Measurements from ENCODE around the gene CFAP58.
A peak's percentile ranks its signal among the peaks of the same experiment; 100 is the strongest.

The CFAP58 gene

GRCh38 chr10:104321725-104322415, 31.8 kb upstream of the CFAP58 start:
- DNase-seq (ENCODE audit: low read depth) = no peak

- DNase-seq (ENCODE audit: low read depth) = no peak
Observed at GRCh38 chr10:104322416-104322782, 31.2 kb upstream of the CFAP58 start.

DNA sequence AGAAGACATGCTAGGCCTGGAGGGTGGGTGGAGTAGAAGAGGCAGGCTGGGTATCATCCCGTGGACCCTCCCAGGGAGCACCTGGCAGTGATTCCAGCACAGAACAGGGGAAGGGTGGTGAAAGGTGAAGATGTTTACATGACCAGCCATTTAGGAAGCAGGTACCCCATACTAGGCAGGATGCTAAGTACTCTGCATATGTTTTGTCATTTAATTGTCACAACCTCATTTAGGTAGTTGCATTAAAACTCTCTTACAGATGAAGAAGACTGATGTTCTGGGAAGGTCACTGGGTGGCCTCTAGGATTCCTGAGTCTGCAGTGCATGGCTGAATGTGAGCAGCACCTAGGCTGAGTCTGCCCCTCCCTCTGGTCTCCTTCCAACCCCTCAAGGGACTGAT, 30.5 kb upstream of the CFAP58 start:
- DNase-seq (ENCODE audit: low read depth) = no peak

- DNase-seq (ENCODE audit: low read depth) = no peak
Observed at GRCh38 chr10:104323760-104324201, 29.9 kb upstream of the CFAP58 start.

GRCh38 chr10:104324221-104324686, 29.4 kb upstream of the CFAP58 start:
- peak; percentile 69 for DNase-seq (ENCODE audit: low read depth)

- no peak for DNase-seq (ENCODE audit: low read depth)
Observed at GRCh38 chr10:104324931-104325330, 28.7 kb upstream of the CFAP58 start.

GRCh38 chr10:104325436-104326435, 27.9 kb upstream of the CFAP58 start:
- DNase-seq (ENCODE audit: low read depth) = peak; percentile 59

- no peak for DNase-seq (ENCODE audit: low read depth)
Observed at GRCh38 chr10:104326991-104327610, 26.5 kb upstream of the CFAP58 start.

DNA sequence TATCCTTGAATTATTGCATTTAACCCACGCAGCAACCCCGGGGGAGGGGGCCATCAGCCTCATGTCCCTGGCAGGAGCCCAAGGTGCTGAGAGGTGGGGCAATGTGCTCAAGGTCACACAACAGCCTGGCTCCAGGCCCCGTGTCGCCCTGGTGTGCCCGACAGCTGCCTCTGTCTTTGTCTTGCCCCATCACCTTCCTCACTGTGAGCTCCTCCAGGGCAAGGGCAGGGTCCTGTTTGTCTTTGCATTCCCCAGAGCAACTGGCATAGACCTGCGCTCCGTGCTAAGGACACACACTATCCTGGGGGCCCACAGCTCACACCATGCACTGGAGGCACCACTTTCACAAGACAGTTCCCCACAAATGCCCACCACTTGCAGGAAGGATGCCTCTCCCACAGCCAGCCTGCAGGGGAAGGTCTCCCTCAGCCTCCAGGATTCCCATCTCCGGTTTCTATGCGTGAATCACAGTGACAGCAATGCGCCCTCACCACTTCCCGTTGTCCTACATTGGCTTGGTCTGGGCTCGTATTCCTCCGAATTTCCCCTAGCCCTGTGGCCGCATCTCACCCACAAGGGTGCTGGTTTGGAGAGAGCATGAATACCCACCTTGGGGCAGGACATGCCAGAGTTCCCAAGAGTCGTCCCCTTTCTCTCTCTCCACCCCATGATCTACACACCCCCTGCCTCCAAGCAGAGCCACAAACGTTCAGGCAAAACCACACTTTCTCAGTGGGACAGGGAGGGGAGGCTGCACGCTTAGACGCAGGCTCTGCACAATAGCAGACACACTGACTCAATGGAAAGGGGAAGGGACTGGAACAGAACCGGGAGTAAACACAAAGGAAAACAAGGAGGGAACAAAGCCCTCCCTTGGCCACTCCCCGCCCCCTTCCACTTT, 25.6 kb upstream of the CFAP58 start:
- no peak for DNase-seq (ENCODE audit: low read depth)

GRCh38 chr10:104328646-104328895, 25.1 kb upstream of the CFAP58 start:
- no peak for DNase-seq (ENCODE audit: low read depth)

- no peak for DNase-seq (ENCODE audit: low read depth)
Observed at GRCh38 chr10:104328896-104329710, 24.5 kb upstream of the CFAP58 start.

GRCh38 chr10:104329735-104330134, 23.9 kb upstream of the CFAP58 start:
- DNase-seq (ENCODE audit: low read depth) = no peak

GRCh38 chr10:104330168-104331110, 23.2 kb upstream of the CFAP58 start:
- DNase-seq (ENCODE audit: low read depth) = no peak

GRCh38 chr10:104331208-104331838, 22.3 kb upstream of the CFAP58 start:
- no peak for DNase-seq (ENCODE audit: low read depth)

DNA sequence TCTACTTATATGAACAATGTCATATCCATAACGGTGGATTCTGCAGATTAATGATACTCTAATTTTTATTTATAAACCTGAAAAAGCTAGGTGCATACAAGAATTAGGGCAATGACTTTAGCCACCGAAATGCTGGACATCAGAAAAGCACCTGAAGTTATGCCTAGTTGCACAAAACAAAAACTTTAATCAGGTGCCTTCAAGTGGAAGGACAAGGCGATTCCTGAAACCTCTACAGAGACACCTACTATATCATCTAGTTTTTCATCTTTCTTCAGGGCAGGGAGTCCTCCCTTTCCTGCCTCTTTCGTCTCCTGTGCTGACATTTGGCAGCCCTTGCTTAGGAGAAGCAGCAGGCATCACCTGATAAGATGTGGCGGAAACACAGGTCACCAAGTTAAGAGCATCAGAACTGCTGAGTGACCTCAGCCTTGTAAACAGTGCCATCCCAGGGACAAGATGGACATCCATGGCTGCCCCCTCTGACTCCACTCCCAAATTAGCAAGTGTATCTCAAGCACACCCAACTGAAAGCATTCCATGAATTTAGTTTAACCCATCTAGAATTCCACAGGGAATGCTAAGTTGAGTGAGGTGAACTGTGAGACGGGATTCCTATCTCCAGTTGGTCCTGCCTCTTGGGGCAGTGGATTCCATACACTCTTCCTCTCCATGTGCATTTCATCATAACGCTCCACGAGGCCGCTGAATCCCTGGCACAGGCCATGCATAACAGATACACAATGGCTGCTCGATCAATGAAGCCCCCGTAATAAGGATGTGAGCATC, 21.2 kb upstream of the CFAP58 start:
- no peak for DNase-seq (ENCODE audit: low read depth)

DNA sequence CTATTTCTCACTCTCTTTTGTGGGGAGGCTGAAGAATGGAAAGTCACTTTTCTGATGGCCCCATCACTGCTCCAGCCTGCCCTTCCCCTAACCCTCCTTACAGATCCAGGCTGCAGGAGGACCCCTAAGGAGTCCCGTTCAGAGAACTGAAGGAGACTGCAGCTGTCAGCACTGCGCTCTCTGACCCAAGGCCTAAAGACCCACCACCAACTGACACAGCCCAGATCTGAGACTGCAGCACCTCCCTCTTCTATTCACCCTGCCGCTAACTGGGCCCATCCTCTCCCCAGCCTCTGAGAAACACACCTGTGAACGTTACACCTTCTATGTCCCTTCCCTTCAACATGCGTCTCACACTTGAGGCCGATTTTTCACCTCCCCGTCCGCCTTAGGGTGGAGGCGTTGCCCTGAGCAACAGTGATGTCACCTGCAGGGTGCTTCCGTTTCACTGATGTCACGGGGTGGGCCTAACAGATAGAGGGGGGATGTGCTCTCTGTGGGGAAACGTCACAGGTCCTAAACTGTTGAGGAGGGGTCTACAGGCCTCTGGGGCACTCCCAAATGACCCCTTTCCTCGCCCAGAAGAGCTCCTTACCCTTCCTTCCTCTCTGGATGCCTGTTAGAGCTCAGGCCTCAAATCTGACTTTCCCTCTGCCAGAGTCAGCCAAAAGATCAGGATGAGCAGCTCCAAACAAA, 20.5 kb upstream of the CFAP58 start:
- no peak for DNase-seq (ENCODE audit: low read depth)

DNA sequence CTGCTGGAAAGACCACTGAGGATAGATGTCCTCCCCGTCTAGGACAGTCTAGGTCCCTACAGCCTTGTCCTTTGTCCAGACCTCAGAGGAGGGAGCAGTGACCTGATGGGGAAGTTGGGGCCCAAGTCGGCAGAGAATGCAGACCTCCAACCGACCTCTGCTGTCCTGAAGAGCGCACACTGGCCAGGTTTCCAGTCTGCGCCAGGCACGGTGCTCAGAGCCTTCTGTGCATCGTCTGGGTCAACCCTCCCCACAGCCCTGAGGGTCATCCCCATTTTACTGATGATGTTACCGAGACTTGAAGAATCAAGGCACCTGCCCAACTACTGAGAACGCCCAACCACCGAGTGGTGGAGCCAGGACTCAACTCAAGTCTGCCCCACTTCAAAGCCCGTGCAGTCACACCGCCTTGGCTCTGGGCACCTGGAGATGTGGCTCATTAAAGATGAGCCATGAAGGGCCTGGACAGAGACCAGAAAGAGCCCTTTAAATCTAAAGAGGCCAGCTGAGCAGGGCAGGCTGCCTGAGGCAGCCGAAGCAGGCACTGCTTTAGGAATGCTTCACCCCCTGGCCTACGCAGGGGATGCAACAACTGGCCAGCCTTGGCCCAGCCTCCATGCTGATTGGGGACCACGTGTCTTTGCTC, 19.8 kb upstream of the CFAP58 start:
- no peak for DNase-seq (ENCODE audit: low read depth)
